Left kidney (tissue), 8 donors: ENCODE data around the gene UCN2. TPM values are rescaled to one million over a fixed set of nuclear protein-coding genes. Genes with fewer than 3 reads are reported as not detected.

Experiments used
- DNase-seq: peaks from one replicate; pipeline ENCODE4 v3.0.0-alpha.2; 2013
- long read RNA-seq, 8 donors: transcript quantifications; one replicate each; lab custom pipeline, GENCODE V29; 2026
- polyA plus RNA-seq: library from polyadenylated mRNA; unstranded; fragments of 120-200 nt; gene quantifications from one replicate; pipeline ENCODE4 v1.2.1, GENCODE V29; 2013; ENCODE audit not compliant: insufficient read length

Gene UCN2
- polyA plus RNA-seq = 0.37 TPM
- long read RNA-seq, donor 1 = 0 reads
- long read RNA-seq, donor 2 = 0 reads
- long read RNA-seq, donor 3 = 0 reads
- long read RNA-seq, donor 4 = 0 reads
- long read RNA-seq, donor 5 = 0 reads
- long read RNA-seq, donor 6 = 0 reads
- long read RNA-seq, donor 7 = 0 reads
- long read RNA-seq, donor 8 = 0 reads

DNA sequence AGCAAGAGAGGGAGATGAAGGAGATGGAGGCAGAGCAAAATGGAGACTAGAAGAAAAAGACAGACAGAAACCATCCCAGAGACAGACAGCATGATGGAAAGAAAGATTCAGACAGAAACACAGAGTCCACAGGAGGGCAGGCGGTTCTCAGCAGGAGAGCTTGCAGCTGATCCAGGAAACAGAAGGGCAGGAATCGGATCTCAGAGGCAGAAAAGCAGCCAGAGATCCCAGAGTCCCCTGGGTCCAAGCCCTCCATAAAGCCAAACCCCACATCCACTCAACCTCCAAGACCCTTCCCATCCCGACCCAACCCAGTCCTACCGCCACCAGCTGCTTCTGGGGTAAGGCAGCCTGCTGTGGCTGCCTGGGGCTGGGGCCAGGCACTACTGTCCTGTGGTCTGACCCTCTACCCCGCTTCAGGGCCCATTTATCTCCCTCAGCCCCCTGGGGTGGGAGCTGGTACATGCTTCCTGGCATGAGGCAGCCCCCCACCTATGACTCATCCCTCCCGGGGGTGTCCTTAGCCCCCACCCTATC lies at the start of gene UCN2:
TSS of gene UCN2 (minus strand) at position 400 of the 537 bp plus-strand sequence. CDS start 657 bp downstream, outside the sequence.
- no peak for DNase-seq

GRCh38 chr3:48612309-48612708 lies 48.7 kb upstream of the UCN2 start:
- no peak for DNase-seq

DNA sequence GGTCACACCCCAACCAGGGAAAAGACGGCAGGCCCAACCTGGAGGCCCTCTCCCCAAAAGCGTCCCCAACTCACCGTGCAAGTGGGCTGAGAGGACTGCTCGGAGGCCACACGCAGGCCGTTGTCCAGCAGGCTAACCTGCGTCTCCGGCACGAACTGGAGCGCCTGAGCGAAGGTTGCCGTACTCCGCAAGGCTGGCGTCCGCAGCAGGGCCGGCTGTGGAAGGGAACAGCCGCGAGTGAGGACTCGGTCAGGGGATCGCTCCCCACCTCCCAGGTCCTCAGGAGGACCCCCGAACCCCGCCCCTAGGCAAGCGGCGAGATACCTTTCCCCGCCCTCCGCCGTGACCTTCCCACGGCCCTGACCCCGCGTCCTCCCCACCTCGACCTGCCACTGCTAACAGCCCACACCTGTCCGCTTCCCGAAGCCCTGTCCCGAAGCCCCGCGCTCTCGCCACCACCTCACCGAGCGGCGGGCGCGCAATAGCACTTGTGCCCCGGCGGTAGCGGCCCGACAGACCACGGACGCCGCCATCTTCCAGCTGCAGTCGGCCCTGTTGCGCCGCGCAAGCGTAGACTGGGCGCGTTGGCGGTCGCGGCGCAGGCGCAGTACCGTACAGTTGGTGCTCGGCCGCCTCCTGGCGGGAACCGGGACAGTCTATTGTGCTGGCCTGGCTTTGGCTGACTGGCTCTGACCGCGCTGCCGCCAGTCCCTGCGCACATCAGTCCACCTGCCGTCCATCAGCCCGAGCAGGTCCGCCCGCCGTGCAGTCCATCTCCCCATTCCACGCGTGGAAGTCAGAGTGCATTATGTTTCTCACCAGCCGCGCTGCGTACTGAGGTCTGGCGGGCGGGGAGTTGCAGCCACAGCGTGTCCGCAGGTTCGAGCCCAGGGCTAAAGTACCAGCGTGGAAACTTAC lies 45.8 kb upstream of the UCN2 start, which contains the start of gene UQCRC1:
TSS of gene UQCRC1 (minus strand) at position 559 of the 918 bp plus-strand sequence. CDS start at position 533, 26 bp downstream.
- DNase-seq = peak; percentile 90

GRCh38 chr3:48607519-48607918 lies 43.9 kb upstream of the UCN2 start:
- no peak for DNase-seq

GRCh38 chr3:48601622-48601994 lies 38.0 kb upstream of the UCN2 start:
- DNase-seq = no peak

- no peak for DNase-seq
Observed at GRCh38 chr3:48600711-48601621, 37.4 kb upstream of the UCN2 start.

GRCh38 chr3:48599509-48600285 lies 36.1 kb upstream of the UCN2 start:
- no peak for DNase-seq

GRCh38 chr3:48599077-48599501 lies 35.5 kb upstream of the UCN2 start:
- DNase-seq = no peak

GRCh38 chr3:48598323-48599076 lies 34.9 kb upstream of the UCN2 start:
- DNase-seq = peak; percentile 84

DNA sequence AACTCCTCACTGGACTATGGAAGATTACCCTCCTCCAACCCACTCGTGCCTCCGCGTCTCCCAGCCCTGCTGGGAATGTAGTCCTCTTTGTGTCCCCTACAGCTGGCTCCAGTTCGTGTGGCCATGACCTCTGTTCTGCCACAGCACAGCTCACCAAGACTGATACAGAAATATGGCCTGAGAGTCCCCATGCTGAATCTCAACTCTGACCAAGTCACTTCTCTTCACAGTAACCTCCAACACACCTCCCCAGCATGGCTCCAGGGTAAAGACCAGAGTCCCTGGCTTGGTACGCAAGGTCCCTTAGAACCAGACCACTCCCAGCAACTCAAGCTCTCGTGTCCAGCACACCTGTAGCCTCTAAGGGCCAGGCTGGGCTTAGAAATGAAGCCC lies 33.8 kb upstream of the UCN2 start:
- DNase-seq = no peak

DNA sequence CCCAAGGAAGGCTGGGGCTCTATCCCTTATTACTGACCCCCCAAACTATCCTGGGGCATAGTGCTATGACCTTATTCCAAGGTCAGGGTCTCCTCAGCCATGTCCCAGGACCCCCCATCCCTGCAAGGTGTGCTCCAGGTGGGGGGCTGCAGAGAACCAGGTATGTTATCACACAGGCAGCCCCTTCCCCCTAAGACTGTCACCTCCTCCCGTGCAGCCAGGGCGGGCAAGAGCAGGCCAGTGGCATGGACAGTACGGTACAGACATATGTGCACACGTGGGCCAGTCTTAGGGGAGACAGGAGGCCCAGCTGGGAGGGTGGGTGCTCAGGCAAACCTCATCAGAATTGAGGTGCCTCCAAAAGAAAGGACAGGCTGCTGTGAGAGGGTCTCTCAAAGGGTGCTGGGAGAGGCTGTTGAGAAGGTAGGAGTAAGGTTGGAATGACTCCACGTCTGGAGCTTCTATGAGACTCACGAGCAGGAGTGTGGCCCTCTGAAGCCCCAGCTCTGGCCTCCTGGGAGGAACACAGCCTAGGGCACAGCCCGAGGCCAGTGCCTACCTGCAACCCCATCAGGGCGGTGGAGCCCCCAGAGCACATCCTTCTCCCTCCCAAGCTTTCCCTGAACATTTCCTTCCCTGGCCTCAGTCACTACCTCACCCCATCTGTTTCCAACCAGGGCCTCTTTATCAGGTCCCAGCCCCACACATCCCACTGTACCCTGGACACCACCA lies 33.3 kb upstream of the UCN2 start:
- no peak for DNase-seq

DNA sequence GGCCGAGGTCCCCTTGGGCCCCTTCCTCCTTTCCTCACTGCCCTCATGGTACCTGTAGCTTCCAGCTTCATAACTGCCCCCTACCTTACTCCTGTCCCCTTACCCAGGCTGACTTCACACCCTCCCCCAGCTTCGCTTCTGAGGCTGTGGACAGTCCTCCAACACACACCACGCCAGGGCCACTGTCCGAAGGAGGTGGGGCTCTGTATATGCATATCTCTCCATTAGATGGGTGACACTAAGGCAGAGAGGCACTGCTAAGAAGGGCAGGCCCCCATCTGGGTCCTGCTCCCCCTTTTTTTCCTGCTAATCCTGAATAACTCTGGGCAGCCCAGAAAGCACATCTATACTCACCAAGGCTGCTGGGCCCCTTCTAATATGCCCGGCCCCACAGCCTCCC lies 32.6 kb upstream of the UCN2 start:
- DNase-seq = no peak

DNA sequence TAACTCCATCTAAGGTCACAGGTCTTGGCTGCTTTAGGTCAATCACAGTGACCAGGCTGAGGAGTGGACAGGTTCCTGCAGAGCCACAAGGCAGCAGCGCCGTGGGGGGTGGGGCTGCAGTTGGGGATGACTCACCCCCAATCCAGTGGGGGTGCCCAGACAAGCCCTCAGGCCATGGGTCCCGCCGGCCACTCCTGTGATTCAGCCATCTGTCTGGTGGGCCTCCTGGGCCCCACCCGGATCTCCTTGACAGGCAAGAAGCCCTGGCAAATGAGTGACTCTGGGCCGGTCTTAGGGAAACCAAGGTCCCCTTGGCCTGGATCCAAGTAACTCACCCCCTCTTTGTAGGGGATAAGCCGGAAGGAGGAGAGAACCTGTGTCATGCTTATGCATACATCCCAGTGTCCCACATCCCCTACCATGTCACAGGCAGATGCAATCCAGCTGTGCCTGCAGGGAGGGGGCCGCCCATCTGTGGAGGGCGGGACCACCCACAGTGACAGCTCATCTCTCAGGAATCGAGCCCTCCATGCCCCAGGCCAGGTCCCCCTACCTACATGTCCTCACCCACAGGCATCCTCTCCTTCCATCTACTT lies 32.0 kb upstream of the UCN2 start:
- DNase-seq = peak; percentile 31

DNA sequence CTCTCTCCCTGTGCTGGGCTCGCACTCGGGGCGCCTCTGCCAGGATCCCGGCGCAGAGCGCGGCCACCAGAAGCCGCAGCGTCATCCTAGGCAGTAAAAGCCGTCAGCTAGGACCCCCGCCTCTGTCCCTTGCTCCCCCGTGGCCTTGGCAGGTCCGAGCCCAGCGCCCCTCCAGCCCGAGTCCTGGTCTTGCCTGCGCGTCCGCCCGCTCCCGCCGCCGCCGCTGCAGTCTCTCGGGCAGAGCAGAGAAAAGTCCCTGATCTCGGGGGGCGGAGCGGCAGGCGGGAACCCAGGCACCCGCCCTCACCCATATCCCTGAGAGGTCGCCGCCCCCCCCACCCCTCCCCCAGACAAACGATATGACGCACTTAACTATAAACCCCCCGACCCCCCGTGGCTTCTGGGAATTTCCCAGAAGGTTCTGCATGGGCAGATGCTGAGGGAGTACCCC lies 31.5 kb upstream of the UCN2 start, which contains the start of gene COL7A1:
TSS of gene COL7A1 (minus strand) at position 255 of the 451 bp plus-strand sequence. CDS start at position 85, 170 bp downstream.
- DNase-seq = no peak

GRCh38 chr3:48594417-48595049 lies 31.0 kb upstream of the UCN2 start:
- DNase-seq = no peak

GRCh38 chr3:48593337-48593736 lies 29.8 kb upstream of the UCN2 start:
- DNase-seq = no peak

DNA sequence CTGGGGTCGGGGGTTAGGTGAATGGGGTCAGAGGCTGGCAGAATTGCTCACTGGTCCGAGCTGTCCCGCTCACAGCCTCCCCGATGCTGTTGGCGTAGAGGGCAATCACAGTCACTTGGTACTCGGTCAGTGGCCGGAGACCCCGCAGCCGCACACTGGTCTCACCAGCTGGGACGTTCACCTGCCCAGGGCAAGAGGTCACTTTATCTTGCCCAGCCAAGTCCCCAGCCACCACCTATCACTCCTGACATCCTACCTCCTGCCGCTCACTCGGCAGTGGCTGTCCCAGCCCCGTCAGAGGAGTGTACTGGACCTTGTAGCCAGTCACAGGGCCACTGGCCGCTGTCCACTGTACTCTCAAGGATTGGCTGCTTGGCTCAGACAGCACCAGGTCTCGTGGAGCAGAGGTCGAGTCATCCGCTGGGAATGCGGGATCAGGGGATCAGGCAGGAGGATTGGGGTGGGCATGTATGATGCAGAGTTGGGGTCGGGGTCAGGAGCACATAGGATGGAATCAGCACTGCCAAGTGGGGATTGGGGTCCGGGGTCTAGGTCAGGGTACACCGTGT lies 29.0 kb upstream of the UCN2 start:
- no peak for DNase-seq

DNA sequence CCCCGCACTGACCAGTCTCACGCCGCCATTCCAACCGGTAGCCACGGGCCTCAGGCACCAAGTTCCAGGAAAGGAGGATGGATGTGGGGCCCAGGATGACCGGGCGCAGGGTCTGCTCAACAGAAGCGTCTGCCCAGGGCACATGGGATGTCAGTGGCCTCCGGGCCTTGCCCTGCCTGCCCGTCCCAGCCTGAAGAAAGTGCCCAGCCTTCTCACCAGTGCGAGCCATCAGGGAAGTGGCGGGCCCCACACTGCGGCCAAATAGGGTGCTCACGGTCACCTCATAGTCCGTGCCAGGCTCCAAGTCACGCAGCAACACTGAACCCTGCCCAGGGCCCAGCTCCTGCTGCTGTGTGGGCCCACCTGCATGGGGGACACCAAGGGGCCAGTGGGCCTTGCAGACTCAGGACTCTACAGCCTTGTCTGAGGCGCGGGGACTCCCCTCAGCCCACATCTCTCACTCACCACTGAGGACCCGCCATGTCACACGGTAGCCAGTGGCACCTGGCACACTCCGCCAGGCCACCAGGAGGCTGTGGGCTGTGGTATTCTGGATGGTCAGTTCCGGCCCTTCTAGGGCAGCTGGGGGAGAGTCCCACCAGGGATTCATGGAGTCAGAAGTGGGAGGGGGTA lies 28.4 kb upstream of the UCN2 start:
- no peak for DNase-seq
